HFFc6 (cell line): ENCODE results near the gene TMEM63B. TPM values are rescaled to one million over a fixed set of nuclear protein-coding genes. Genes with fewer than 3 reads are reported as not detected.
"Not testable (repeated sequence)": the region's sequence is repeated elsewhere in the genome, so short reads cannot be mapped to it uniquely, and the experiment has no call there.

Source experiments
- DNase-seq: peaks from one replicate; pipeline ENCODE4 v3.0.0-alpha.2; 2018
- H3K27ac Mint-ChIP-seq: 2 replicates; pipeline ENCODE4 v1.8.0; 2020; ENCODE audit warnings: mild to moderate bottlenecking, mixed read lengths
- H3K27me3 Mint-ChIP-seq: 2 replicates; pipeline ENCODE4 v1.8.0; 2021; ENCODE audit warnings: mild to moderate bottlenecking, moderate library complexity, mixed read lengths; ENCODE audit not compliant: insufficient read depth
- H3K36me3 Mint-ChIP-seq: 2 replicates; pipeline ENCODE4 v1.8.0; 2021; ENCODE audit warnings: low read depth, mixed read lengths
- H3K4me1 Mint-ChIP-seq: 2 replicates; pipeline ENCODE4 v1.8.0; 2020; ENCODE audit warnings: low read depth, mixed read lengths
- H3K4me3 Mint-ChIP-seq: 2 replicates; pipeline ENCODE4 v1.8.0; 2020; ENCODE audit warnings: mild to moderate bottlenecking, moderate library complexity, mixed read lengths
- H3K9me3 Mint-ChIP-seq: 2 replicates; pipeline ENCODE4 v1.8.0; 2020; ENCODE audit warnings: mild to moderate bottlenecking, mixed read lengths
- CTCF ChIP-seq: fragments of 200-600 bp; sonication (generic); IDR thresholded peaks from 2 replicates; pipeline ENCODE4 v1.5.0; 2021; ENCODE audit warnings: antibody characterized with exemption, mild to moderate bottlenecking
- total RNA-seq, 6 experiments: library from RNA; stranded (reverse); fragmentation: NEBNext Ultra II Directional; extraction: Animal tissue kit (Norgen Biotek cat#: 25700); gene quantifications; 2 replicates in 1 of 6; 3 replicates in 5 of 6; pipeline ENCODE4 v1.2.3, GENCODE V29; 2021

Gene TMEM63B
- total RNA-seq, 6 experiments from 2014 or later = 38.3 to 55.1 (median 44.7) TPM

- H3K27ac Mint-ChIP-seq = no peak overlapping the region
- peaks cover 27% of the 10 kb centered on the region for H3K36me3 Mint-ChIP-seq
- H3K4me1 Mint-ChIP-seq = no peaks in the 10 kb centered on the region
- TF ChIP-seq CTCF = no peak
- no peak for DNase-seq
- H3K4me3 Mint-ChIP-seq = no peak overlapping the region
- H3K27me3 Mint-ChIP-seq = peaks cover 2% of the 10 kb centered on the region; the same call in 1 of the 2 replicates
- H3K9me3 Mint-ChIP-seq = no peaks in the 10 kb centered on the region
Observed at GRCh38 chr6:44143731-44144130, 16.4 kb downstream of the TMEM63B start.

- not testable (repeated sequence) for H3K4me3 Mint-ChIP-seq, H3K27ac Mint-ChIP-seq, H3K9me3 Mint-ChIP-seq, H3K27me3 Mint-ChIP-seq, DNase-seq, H3K4me1 Mint-ChIP-seq
- peaks cover 33% of the 10 kb centered on the region for H3K36me3 Mint-ChIP-seq
Observed at GRCh38 chr6:44144536-44144935, 17.2 kb downstream of the TMEM63B start.

- H3K4me3 Mint-ChIP-seq = no peak overlapping the region
- H3K9me3 Mint-ChIP-seq = no peaks in the 10 kb centered on the region
- peaks cover 4% of the 10 kb centered on the region; the same call in 1 of the 2 replicates for H3K27me3 Mint-ChIP-seq
- DNase-seq = no peak
- TF ChIP-seq CTCF = no peak
- H3K4me1 Mint-ChIP-seq = no peaks in the 10 kb centered on the region
- peaks cover 33% of the 10 kb centered on the region for H3K36me3 Mint-ChIP-seq
- H3K27ac Mint-ChIP-seq = no peak overlapping the region
Observed at GRCh38 chr6:44145839-44146238, 18.5 kb downstream of the TMEM63B start.

- no peaks in the 10 kb centered on the region for H3K4me1 Mint-ChIP-seq
- peaks cover 25% of the 10 kb centered on the region for H3K36me3 Mint-ChIP-seq
- TF ChIP-seq CTCF = no peak
- DNase-seq = no peak
- H3K27ac Mint-ChIP-seq = no peak overlapping the region
- H3K9me3 Mint-ChIP-seq = no peaks in the 10 kb centered on the region
- H3K4me3 Mint-ChIP-seq = no peak overlapping the region
- H3K27me3 Mint-ChIP-seq = peaks cover 4% of the 10 kb centered on the region; the same call in 1 of the 2 replicates
Observed at GRCh38 chr6:44146685-44147084, 19.3 kb downstream of the TMEM63B start.

- Mint-ChIP-seq H3K4me3 (no peak overlapping the region), H3K27me3 (peaks cover 4% of the 10 kb centered on the region; the same call in 1 of the 2 replicates), H3K27ac (no peak overlapping the region), H3K4me1 (no peaks in the 10 kb centered on the region), H3K9me3 (no peaks in the 10 kb centered on the region), H3K36me3 (peaks cover 25% of the 10 kb centered on the region)
- no peak for DNase-seq
- TF ChIP-seq CTCF = no peak
Observed at GRCh38 chr6:44147256-44147655, 19.9 kb downstream of the TMEM63B start.

GRCh38 chr6:44148306-44148705 is 21.0 kb downstream of the TMEM63B start:
- H3K4me3 Mint-ChIP-seq = no peak overlapping the region
- H3K27ac Mint-ChIP-seq = no peak overlapping the region
- TF ChIP-seq CTCF = no peak
- H3K27me3 Mint-ChIP-seq = peaks cover 6% of the 10 kb centered on the region
- no peaks in the 10 kb centered on the region for H3K9me3 Mint-ChIP-seq
- H3K36me3 Mint-ChIP-seq = peaks cover 24% of the 10 kb centered on the region
- no peaks in the 10 kb centered on the region for H3K4me1 Mint-ChIP-seq
- DNase-seq = no peak
